Measurements from ENCODE around the gene MCUB. TPM values are rescaled to one million over a fixed set of nuclear protein-coding genes. Genes with fewer than 3 reads are reported as not detected.

The MCUB gene
- total RNA-seq, 1 donor: 22.8 TPM

- H3K4me2 ChIP-seq (ENCODE audit: insufficient read depth, low read length): no peak overlapping the region
- no peak overlapping the region for H3K27ac ChIP-seq (ENCODE audit: low read depth, low read length)
- TF ChIP-seq CTCF (IDR thresholded peaks at IDR 0.05; ENCODE audit: extremely low read depth, low read depth, low read length): no peak
- no peaks in the 10 kb centered on the region for H3K27me3 ChIP-seq (ENCODE audit: insufficient read depth, low read length)
- no peak overlapping the region for H3K4me3 ChIP-seq (ENCODE audit: insufficient read depth, low read length)
- no peaks in the 10 kb centered on the region for H3K4me1 ChIP-seq (ENCODE audit: insufficient read depth, low read length)
- no peaks in the 10 kb centered on the region for H3K36me3 ChIP-seq (ENCODE audit: insufficient read depth, low read length)
- no peak overlapping the region for H2AFZ ChIP-seq (ENCODE audit: low read length)
- H4K20me1 ChIP-seq (ENCODE audit: insufficient read depth, low read length): peaks cover 6% of the 10 kb centered on the region
- H3K9me3 ChIP-seq (ENCODE audit: low read depth, low read length): no peaks in the 10 kb centered on the region
- H3K79me2 ChIP-seq (ENCODE audit: insufficient read depth, low read length): peaks cover 20% of the 10 kb centered on the region
- DNase-seq (ENCODE audit: insufficient read length, low spot score, missing footprints): no peak
Observed at GRCh38 chr4:109722357-109722756, 162.3 kb downstream of the MCUB start.

- Histone ChIP-seq H3K36me3 (ENCODE audit: insufficient read depth, low read length) (no peaks in the 10 kb centered on the region), H3K4me2 (ENCODE audit: insufficient read depth, low read length) (no peak overlapping the region), H3K27ac (ENCODE audit: low read depth, low read length) (no peak overlapping the region), H3K4me1 (ENCODE audit: insufficient read depth, low read length) (peaks cover 4% of the 10 kb centered on the region), H3K27me3 (ENCODE audit: insufficient read depth, low read length) (no peaks in the 10 kb centered on the region), H3K79me2 (ENCODE audit: insufficient read depth, low read length) (peaks cover 20% of the 10 kb centered on the region), H3K4me3 (ENCODE audit: insufficient read depth, low read length) (no peak overlapping the region), H2AFZ (ENCODE audit: low read length) (no peak overlapping the region), H3K9me3 (ENCODE audit: low read depth, low read length) (no peaks in the 10 kb centered on the region), H4K20me1 (ENCODE audit: insufficient read depth, low read length) (peaks cover 8% of the 10 kb centered on the region)
- no peak for TF ChIP-seq CTCF (IDR thresholded peaks at IDR 0.05; ENCODE audit: extremely low read depth, low read depth, low read length)
- DNase-seq (ENCODE audit: insufficient read length, low spot score, missing footprints): no peak
Observed at GRCh38 chr4:109723110-109723509, 163.1 kb downstream of the MCUB start.

GRCh38 chr4:109728385-109728784 lies 168.3 kb downstream of the MCUB start:
- peak overlapping the region; percentile 78 for H3K4me3 ChIP-seq (ENCODE audit: insufficient read depth, low read length)

More at GRCh38 chr4:109728385-109728784, 168.3 kb downstream of the MCUB start:
- H3K27ac ChIP-seq (ENCODE audit: low read depth, low read length): peak overlapping the region; percentile 30
- no peaks in the 10 kb centered on the region for H3K27me3 ChIP-seq (ENCODE audit: insufficient read depth, low read length)
- no peak for TF ChIP-seq CTCF (IDR thresholded peaks at IDR 0.05; ENCODE audit: extremely low read depth, low read depth, low read length)
- H3K9me3 ChIP-seq (ENCODE audit: low read depth, low read length): no peaks in the 10 kb centered on the region
- peak overlapping the region; percentile 98 for H3K4me2 ChIP-seq (ENCODE audit: insufficient read depth, low read length)
- peaks cover 16% of the 10 kb centered on the region for H3K4me1 ChIP-seq (ENCODE audit: insufficient read depth, low read length)
- peaks cover 15% of the 10 kb centered on the region for H3K79me2 ChIP-seq (ENCODE audit: insufficient read depth, low read length)
- peaks cover 9% of the 10 kb centered on the region for H4K20me1 ChIP-seq (ENCODE audit: insufficient read depth, low read length)
- no peak for DNase-seq (ENCODE audit: insufficient read length, low spot score, missing footprints)
- H3K36me3 ChIP-seq (ENCODE audit: insufficient read depth, low read length): no peaks in the 10 kb centered on the region
- H2AFZ ChIP-seq (ENCODE audit: low read length): no peak overlapping the region

Data from osteoblast (primary cell).